Neutrophil (primary cell): ENCODE results near the gene HS3ST3A1.

Source experiments
- H3K27ac ChIP-seq: fragments of 200-600 bp; sonication (generic); 2 replicates; pipeline ENCODE4 v1.5.1; 2016; ENCODE audit warnings: mild to moderate bottlenecking, moderate library complexity
- H3K27me3 ChIP-seq: fragments of 200-600 bp; sonication (generic); 2 replicates; pipeline ENCODE4 v1.6.0; 2016; ENCODE audit warnings: mild to moderate bottlenecking
- H3K36me3 ChIP-seq: fragments of 200-600 bp; sonication (generic); 2 replicates; pipeline ENCODE4 v1.5.1; 2017
- H3K4me1 ChIP-seq, 2 experiments: fragments of 200-600 bp in 1 of 2; sonication (generic) in 1 of 2; 1 replicate in 1 of 2; 2 replicates in 1 of 2; pipeline versions ENCODE4 v1.5.1 to v1.6.1; 2013 to 2016; ENCODE audit warnings: low read depth in 1 of 2, low read length in 1 of 2, mild to moderate bottlenecking in 1 of 2, moderate library complexity in 1 of 2; ENCODE audit not compliant: control insufficient read depth in 1 of 2, insufficient read depth in 1 of 2
- H3K4me3 ChIP-seq, 2 experiments: fragments of 200-600 bp in 1 of 2; sonication (generic) in 1 of 2; 1 replicate in 1 of 2; 2 replicates in 1 of 2; pipeline ENCODE4 v1.5.1; 2013 to 2016; ENCODE audit warnings: low read depth in 1 of 2, low read length in 1 of 2, mild to moderate bottlenecking in 1 of 2, moderate library complexity in 1 of 2
- H3K9me3 ChIP-seq: fragments of 200-600 bp; sonication (generic); 2 replicates; pipeline ENCODE4 v1.5.1; 2016
- TF ChIP-seq, protein P1 (sequence below): fragments of 200-600 bp; sonication (generic); IDR thresholded peaks from 2 replicates; pipeline ENCODE4 v1.5.1; 2016; ENCODE audit warnings: antibody characterized with exemption

HS3ST3A1 gene

DNA sequence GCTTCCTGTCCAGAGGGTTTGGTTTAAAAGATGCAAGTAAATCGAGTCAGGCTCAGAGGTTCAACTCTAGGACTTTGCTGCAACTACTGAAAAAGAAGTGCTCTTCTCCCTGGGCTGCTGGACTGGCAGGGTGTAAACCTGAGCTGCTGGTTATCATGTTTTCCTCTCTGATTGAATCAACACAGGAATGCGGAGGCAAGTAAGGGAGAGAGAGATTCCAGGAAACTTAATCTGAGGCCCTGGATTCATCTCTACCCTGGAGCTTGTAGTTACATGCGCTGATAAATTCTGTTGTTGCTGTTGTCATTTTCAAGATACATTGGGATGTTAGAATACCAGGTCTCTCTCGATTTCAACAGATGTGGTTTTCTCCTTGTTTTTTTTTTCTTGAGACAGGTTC, 8.2 kb upstream of the HS3ST3A1 start:
- no peaks in the 10 kb centered on the region for H3K9me3 ChIP-seq
- TF ChIP-seq, protein P1, sequence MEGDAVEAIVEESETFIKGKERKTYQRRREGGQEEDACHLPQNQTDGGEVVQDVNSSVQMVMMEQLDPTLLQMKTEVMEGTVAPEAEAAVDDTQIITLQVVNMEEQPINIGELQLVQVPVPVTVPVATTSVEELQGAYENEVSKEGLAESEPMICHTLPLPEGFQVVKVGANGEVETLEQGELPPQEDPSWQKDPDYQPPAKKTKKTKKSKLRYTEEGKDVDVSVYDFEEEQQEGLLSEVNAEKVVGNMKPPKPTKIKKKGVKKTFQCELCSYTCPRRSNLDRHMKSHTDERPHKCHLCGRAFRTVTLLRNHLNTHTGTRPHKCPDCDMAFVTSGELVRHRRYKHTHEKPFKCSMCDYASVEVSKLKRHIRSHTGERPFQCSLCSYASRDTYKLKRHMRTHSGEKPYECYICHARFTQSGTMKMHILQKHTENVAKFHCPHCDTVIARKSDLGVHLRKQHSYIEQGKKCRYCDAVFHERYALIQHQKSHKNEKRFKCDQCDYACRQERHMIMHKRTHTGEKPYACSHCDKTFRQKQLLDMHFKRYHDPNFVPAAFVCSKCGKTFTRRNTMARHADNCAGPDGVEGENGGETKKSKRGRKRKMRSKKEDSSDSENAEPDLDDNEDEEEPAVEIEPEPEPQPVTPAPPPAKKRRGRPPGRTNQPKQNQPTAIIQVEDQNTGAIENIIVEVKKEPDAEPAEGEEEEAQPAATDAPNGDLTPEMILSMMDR: no peak
- H3K27me3 ChIP-seq: peaks cover 12% of the 10 kb centered on the region
- no peaks in the 10 kb centered on the region for H3K36me3 ChIP-seq
- no peaks in the 10 kb centered on the region for H3K4me1 ChIP-seq
- H3K27ac ChIP-seq: no peak overlapping the region
- no peak overlapping the region for H3K4me3 ChIP-seq

- Histone ChIP-seq H3K4me1 (peaks cover 9 to 12% of the 10 kb centered on the region in 2 experiments), H3K4me3 (no peak overlapping the region), H3K9me3 (no peaks in the 10 kb centered on the region), H3K36me3 (no peaks in the 10 kb centered on the region), H3K27ac (no peak overlapping the region), H3K27me3 (peaks cover 97% of the 10 kb centered on the region)
- TF ChIP-seq, protein P1: no peak
Observed at GRCh38 chr17:13601322-13601775, 380 bp downstream of the HS3ST3A1 start.

- Histone ChIP-seq H3K4me3 (no peak overlapping the region), H3K9me3 (no peaks in the 10 kb centered on the region), H3K4me1 (peaks cover 9 to 12% of the 10 kb centered on the region in 2 experiments), H3K27me3 (peaks cover 97% of the 10 kb centered on the region), H3K36me3 (no peaks in the 10 kb centered on the region), H3K27ac (no peak overlapping the region)
- TF ChIP-seq, protein P1: no peak
Observed at GRCh38 chr17:13600475-13601321, 1.0 kb downstream of the HS3ST3A1 start.

DNA sequence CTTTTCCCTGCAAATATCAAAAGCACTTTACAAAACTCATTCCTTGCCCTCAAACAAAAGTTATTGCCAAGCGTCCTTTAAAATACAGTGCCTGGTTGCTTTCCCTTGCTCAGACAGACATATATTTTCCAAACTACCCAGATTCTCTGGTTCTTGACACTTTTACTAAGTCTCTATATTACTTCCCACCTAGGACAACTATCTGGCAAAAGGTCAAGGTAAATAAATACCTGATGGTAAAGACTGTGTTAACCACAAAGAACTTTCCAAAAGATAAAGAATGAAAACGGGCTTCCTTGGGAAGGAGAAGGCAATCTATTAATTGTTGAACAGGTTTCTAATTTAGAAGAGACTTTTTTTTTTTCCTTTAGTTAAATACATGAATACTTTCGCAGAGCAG, 1.9 kb downstream of the HS3ST3A1 start:
- H3K4me3 ChIP-seq: no peak overlapping the region
- TF ChIP-seq, protein P1: no peak
- H3K36me3 ChIP-seq: no peaks in the 10 kb centered on the region
- H3K27ac ChIP-seq: no peak overlapping the region
- peaks cover 99% of the 10 kb centered on the region for H3K27me3 ChIP-seq
- H3K9me3 ChIP-seq: no peaks in the 10 kb centered on the region
- H3K4me1 ChIP-seq: peaks cover 9 to 12% of the 10 kb centered on the region in 2 experiments

- Histone ChIP-seq H3K4me3 (no peak overlapping the region), H3K9me3 (no peaks in the 10 kb centered on the region), H3K27ac (no peak overlapping the region), H3K36me3 (no peaks in the 10 kb centered on the region), H3K27me3 (peaks cover 92% of the 10 kb centered on the region), H3K4me1 (peaks cover 9 to 12% of the 10 kb centered on the region in 2 experiments)
- TF ChIP-seq, protein P1: no peak
Observed at GRCh38 chr17:13599168-13599577, 2.6 kb downstream of the HS3ST3A1 start.
